HFFc6 (cell line): ENCODE data around the gene HSPA13. TPM values are rescaled to one million over a fixed set of nuclear protein-coding genes. Genes with fewer than 3 reads are reported as not detected.

Source experiments
- DNase-seq: peaks from one replicate; pipeline ENCODE4 v3.0.0-alpha.2; 2018
- H3K27ac Mint-ChIP-seq: 2 replicates; pipeline ENCODE4 v1.8.0; 2020; ENCODE audit warnings: mild to moderate bottlenecking, mixed read lengths
- H3K27me3 Mint-ChIP-seq: 2 replicates; pipeline ENCODE4 v1.8.0; 2021; ENCODE audit warnings: mild to moderate bottlenecking, moderate library complexity, mixed read lengths; ENCODE audit not compliant: insufficient read depth
- H3K36me3 Mint-ChIP-seq: 2 replicates; pipeline ENCODE4 v1.8.0; 2021; ENCODE audit warnings: low read depth, mixed read lengths
- H3K4me1 Mint-ChIP-seq: 2 replicates; pipeline ENCODE4 v1.8.0; 2020; ENCODE audit warnings: low read depth, mixed read lengths
- H3K4me3 Mint-ChIP-seq: 2 replicates; pipeline ENCODE4 v1.8.0; 2020; ENCODE audit warnings: mild to moderate bottlenecking, moderate library complexity, mixed read lengths
- H3K9me3 Mint-ChIP-seq: 2 replicates; pipeline ENCODE4 v1.8.0; 2020; ENCODE audit warnings: mild to moderate bottlenecking, mixed read lengths
- CTCF ChIP-seq: fragments of 200-600 bp; sonication (generic); IDR thresholded peaks from 2 replicates; pipeline ENCODE4 v1.5.0; 2021; ENCODE audit warnings: antibody characterized with exemption, mild to moderate bottlenecking
- total RNA-seq, 6 experiments: library from RNA; stranded (reverse); fragmentation: NEBNext Ultra II Directional; extraction: Animal tissue kit (Norgen Biotek cat#: 25700); gene quantifications; 2 replicates in 1 of 6; 3 replicates in 5 of 6; pipeline ENCODE4 v1.2.3, GENCODE V29; 2021

HSPA13 gene
- total RNA-seq, 6 experiments from 2014 or later, result 41.7 to 53.1 (median 48.0) TPM

- Mint-ChIP-seq H3K27ac (peak overlapping the region; percentile 98), H3K36me3 (peaks cover 7% of the 10 kb centered on the region), H3K9me3 (no peaks in the 10 kb centered on the region), H3K4me1 (peaks cover 41% of the 10 kb centered on the region), H3K27me3 (no peaks in the 10 kb centered on the region), H3K4me3 (peak overlapping the region; percentile 100)
- no peak for TF ChIP-seq CTCF
- DNase-seq, result no peak
These were observed 486 bp downstream of the HSPA13 start for GRCh38 chr21:14382486-14382834.

- Mint-ChIP-seq H3K4me1 (peaks cover 21% of the 10 kb centered on the region), H3K36me3 (peaks cover 31% of the 10 kb centered on the region), H3K27ac (no peak overlapping the region), H3K27me3 (no peaks in the 10 kb centered on the region; the same call in 1 of the 2 replicates), H3K4me3 (no peak overlapping the region), H3K9me3 (no peaks in the 10 kb centered on the region)
- peak; percentile 57 for TF ChIP-seq CTCF
- no peak for DNase-seq
These were observed 6.1 kb downstream of the HSPA13 start for GRCh38 chr21:14376854-14377253.

GRCh38 chr21:14366998-14367397 lies 15.9 kb downstream of the HSPA13 start:
- no peak for DNase-seq
- H3K36me3 Mint-ChIP-seq, result no peaks in the 10 kb centered on the region
- TF ChIP-seq CTCF, result no peak
- H3K27ac Mint-ChIP-seq, result no peak overlapping the region
- no peak overlapping the region for H3K4me3 Mint-ChIP-seq
- no peaks in the 10 kb centered on the region for H3K4me1 Mint-ChIP-seq
- no peaks in the 10 kb centered on the region; the same call in 1 of the 2 replicates for H3K27me3 Mint-ChIP-seq
- H3K9me3 Mint-ChIP-seq, result no peaks in the 10 kb centered on the region

GRCh38 chr21:14361958-14362357 lies 21.0 kb downstream of the HSPA13 start:
- no peaks in the 10 kb centered on the region; the same call in 1 of the 2 replicates for H3K27me3 Mint-ChIP-seq
- no peaks in the 10 kb centered on the region for H3K9me3 Mint-ChIP-seq
- H3K27ac Mint-ChIP-seq, result no peak overlapping the region
- no peaks in the 10 kb centered on the region for H3K4me1 Mint-ChIP-seq
- TF ChIP-seq CTCF, result no peak
- no peak for DNase-seq
- no peaks in the 10 kb centered on the region for H3K36me3 Mint-ChIP-seq
- no peak overlapping the region for H3K4me3 Mint-ChIP-seq

- Mint-ChIP-seq H3K4me1 (no peaks in the 10 kb centered on the region), H3K27me3 (no peaks in the 10 kb centered on the region; the same call in none of the 2 replicates), H3K27ac (no peak overlapping the region), H3K36me3 (no peaks in the 10 kb centered on the region), H3K9me3 (no peaks in the 10 kb centered on the region), H3K4me3 (no peak overlapping the region)
- DNase-seq, result no peak
- no peak for TF ChIP-seq CTCF
These were observed 24.2 kb downstream of the HSPA13 start for GRCh38 chr21:14358775-14359174.

GRCh38 chr21:14356746-14357145 lies 26.2 kb downstream of the HSPA13 start:
- H3K4me3 Mint-ChIP-seq, result no peak overlapping the region
- no peaks in the 10 kb centered on the region for H3K9me3 Mint-ChIP-seq
- no peak for DNase-seq

More at GRCh38 chr21:14356746-14357145, 26.2 kb downstream of the HSPA13 start:
- no peak for TF ChIP-seq CTCF
- Mint-ChIP-seq H3K27me3 (no peaks in the 10 kb centered on the region; the same call in 1 of the 2 replicates), H3K27ac (no peak overlapping the region), H3K4me1 (no peaks in the 10 kb centered on the region), H3K36me3 (no peaks in the 10 kb centered on the region)
